NB4 (cell line): ENCODE results near the gene ITPK1.

Experiments
- POLR2A ChIP-seq: IDR thresholded peaks from 2 replicates; pipeline ENCODE4 v1.6.1; 2011; ENCODE audit warnings: mild to moderate bottlenecking; ENCODE audit not compliant: insufficient read length; ENCODE audit errors: extremely low read depth
- TF ChIP-seq, protein P1 (sequence below): IDR thresholded peaks from one replicate; pipeline ENCODE4 v1.5.1; 2012; ENCODE audit warnings: low read depth, low read length

DNA sequence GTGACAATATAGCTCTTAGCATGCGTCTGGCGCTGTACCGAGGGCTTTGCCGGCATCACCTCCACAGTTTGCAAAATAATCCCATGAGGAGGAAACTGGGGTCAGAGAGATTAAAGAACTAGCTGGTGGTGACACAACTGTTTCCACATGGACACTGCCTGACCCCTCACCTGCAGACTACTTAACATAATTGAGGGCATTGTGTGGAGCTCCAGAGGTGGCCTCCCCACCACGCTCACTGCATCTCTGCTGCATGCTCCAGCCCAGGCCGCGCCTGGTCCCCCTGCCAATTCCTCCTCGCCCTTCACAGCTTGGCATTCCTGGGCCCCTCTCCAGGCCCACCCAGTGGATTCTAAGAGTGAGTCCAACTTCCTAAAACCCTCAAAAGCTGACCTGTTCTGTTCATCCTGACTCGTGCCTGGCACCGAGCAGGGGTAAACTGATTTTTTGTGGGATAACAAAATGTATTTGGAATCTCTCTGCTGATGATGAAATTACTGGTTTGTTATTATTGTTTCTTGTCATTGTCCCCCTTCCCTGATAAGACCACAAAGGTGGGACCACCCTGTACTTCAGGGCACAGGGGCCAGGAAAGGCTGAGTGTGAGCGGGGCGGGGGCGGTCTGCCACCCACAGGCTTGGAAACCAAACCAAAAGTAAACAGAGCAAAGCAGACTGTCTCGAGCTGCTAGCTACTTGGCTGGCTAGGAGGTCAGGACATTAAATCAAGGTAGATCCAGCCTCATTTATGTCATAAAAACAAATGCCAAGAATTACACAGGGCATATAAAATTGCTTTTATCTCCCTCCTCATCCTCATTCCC lies 152.2 kb downstream of the ITPK1 start:
- TF ChIP-seq POLR2A: no peak
- TF ChIP-seq, protein P1, sequence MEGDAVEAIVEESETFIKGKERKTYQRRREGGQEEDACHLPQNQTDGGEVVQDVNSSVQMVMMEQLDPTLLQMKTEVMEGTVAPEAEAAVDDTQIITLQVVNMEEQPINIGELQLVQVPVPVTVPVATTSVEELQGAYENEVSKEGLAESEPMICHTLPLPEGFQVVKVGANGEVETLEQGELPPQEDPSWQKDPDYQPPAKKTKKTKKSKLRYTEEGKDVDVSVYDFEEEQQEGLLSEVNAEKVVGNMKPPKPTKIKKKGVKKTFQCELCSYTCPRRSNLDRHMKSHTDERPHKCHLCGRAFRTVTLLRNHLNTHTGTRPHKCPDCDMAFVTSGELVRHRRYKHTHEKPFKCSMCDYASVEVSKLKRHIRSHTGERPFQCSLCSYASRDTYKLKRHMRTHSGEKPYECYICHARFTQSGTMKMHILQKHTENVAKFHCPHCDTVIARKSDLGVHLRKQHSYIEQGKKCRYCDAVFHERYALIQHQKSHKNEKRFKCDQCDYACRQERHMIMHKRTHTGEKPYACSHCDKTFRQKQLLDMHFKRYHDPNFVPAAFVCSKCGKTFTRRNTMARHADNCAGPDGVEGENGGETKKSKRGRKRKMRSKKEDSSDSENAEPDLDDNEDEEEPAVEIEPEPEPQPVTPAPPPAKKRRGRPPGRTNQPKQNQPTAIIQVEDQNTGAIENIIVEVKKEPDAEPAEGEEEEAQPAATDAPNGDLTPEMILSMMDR: no peak
